Mesothelial cell of epicardium (in vitro differentiated cells): Measurements from ENCODE around the gene PPP2R5B. TPM values are rescaled to one million over a fixed set of nuclear protein-coding genes. Genes with fewer than 3 reads are reported as not detected.

Experiments used
- DNase-seq, 2 experiments: peaks; one replicate each; pipeline ENCODE4 v3.0.0; 2021; ENCODE audit warnings: low spot score in 2 of 2; ENCODE audit not compliant: unreplicated experiment in 2 of 2
- H3K27ac Mint-ChIP-seq: 2 replicates; pipeline ENCODE4 v1.8.0; 2021; ENCODE audit warnings: mixed read lengths
- H3K27me3 Mint-ChIP-seq: 2 replicates; pipeline ENCODE4 v1.8.0; 2021; ENCODE audit warnings: low read depth, mixed read lengths
- H3K36me3 Mint-ChIP-seq: 2 replicates; pipeline ENCODE4 v1.8.0; 2021; ENCODE audit warnings: mixed read lengths
- H3K4me1 Mint-ChIP-seq: 2 replicates; pipeline ENCODE4 v1.8.0; 2021; ENCODE audit warnings: mixed read lengths
- H3K4me3 Mint-ChIP-seq: 2 replicates; pipeline ENCODE4 v1.8.0; 2021; ENCODE audit warnings: mild to moderate bottlenecking, moderate library complexity, mixed read lengths
- H3K9me3 Mint-ChIP-seq: 2 replicates; pipeline ENCODE4 v1.8.0; 2021; ENCODE audit warnings: mixed read lengths
- CTCF ChIP-seq: fragments of 200-600 bp; sonication (generic); IDR thresholded peaks from one replicate; pipeline ENCODE4 v1.5.0; 2021; ENCODE audit warnings: antibody characterized with exemption; ENCODE audit not compliant: unreplicated experiment
- total RNA-seq: library from RNA; stranded (reverse); gene quantifications from 3 replicates; pipeline ENCODE4 v1.2.1, GENCODE V29; 2021

PPP2R5B gene
- total RNA-seq, 1 donor from 2014 or later, result 13.5 TPM

GRCh38 chr11:64933213-64933934 lies 8.9 kb downstream of the PPP2R5B start:
- Mint-ChIP-seq H3K9me3 (no peaks in the 10 kb centered on the region), H3K4me1 (peaks cover 7% of the 10 kb centered on the region), H3K36me3 (peaks cover 15% of the 10 kb centered on the region), H3K27me3 (peaks cover 6% of the 10 kb centered on the region), H3K27ac (no peak overlapping the region), H3K4me3 (no peak overlapping the region)
- no peak for DNase-seq
- TF ChIP-seq CTCF, result no peak

- no peak for DNase-seq
- Mint-ChIP-seq H3K27ac (no peak overlapping the region), H3K4me1 (peaks cover 7% of the 10 kb centered on the region), H3K27me3 (peaks cover 8% of the 10 kb centered on the region), H3K9me3 (no peaks in the 10 kb centered on the region), H3K36me3 (peaks cover 15% of the 10 kb centered on the region), H3K4me3 (no peak overlapping the region)
- no peak for TF ChIP-seq CTCF
These were observed 9.6 kb downstream of the PPP2R5B start for GRCh38 chr11:64933935-64934681.

DNA sequence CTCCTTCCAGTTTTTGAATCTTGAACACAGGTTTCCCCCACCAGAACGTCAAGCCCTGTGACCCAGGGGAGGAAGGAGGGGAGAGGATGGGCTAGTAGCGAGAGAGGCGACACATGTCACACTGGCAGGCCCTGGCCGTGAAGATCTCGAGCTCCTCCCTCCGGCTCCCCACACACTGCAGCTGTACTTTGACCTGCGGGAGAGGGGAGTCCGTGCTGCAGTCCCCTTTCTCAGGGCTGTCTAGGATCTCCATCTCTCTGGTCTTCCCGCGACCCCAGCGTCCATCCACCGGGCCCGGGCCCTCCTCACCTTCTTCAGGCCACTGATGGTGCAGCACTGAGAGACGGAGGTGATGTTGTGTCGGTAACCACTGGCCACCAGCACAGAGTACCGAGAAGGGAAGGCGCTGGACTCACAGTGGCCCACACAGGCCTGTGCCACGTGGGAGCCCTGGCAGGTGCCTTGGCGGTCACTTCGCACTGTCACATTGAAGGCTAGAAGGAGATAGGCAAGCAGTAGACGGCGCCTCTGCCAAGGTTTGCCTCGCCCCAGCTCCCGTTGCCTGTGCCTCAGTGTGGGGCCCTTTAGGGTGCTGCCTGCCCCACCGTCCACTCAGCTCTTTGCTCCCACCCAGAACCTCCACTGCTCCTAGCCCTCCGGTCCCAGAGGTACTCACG lies 10.3 kb downstream of the PPP2R5B start:
- Mint-ChIP-seq H3K4me1 (peaks cover 7% of the 10 kb centered on the region), H3K36me3 (peaks cover 13% of the 10 kb centered on the region)
- no peak for TF ChIP-seq CTCF

GRCh38 chr11:64935359-64936081 lies 11.0 kb downstream of the PPP2R5B start, which contains the start of gene GPHA2:
TSS of gene GPHA2 (minus strand) at chr11:64935893. CDS start at chr11:64935460, 433 bp downstream.
- Mint-ChIP-seq H3K9me3 (no peaks in the 10 kb centered on the region), H3K27ac (peak within 1 kb of the TSS; percentile 25), H3K36me3 (peaks cover 7% of the 10 kb centered on the region), H3K27me3 (peaks cover 8% of the 10 kb centered on the region), H3K4me1 (peaks cover 7% of the 10 kb centered on the region), H3K4me3 (peak within 1 kb of the TSS; percentile 4)
- no peak for DNase-seq
- no peak for TF ChIP-seq CTCF

More for the DNA sequence above, 10.3 kb downstream of the PPP2R5B start:
- peaks cover 8% of the 10 kb centered on the region for H3K27me3 Mint-ChIP-seq
- H3K27ac Mint-ChIP-seq, result no peak overlapping the region
- DNase-seq, result no peak
- no peaks in the 10 kb centered on the region for H3K9me3 Mint-ChIP-seq
- H3K4me3 Mint-ChIP-seq, result no peak overlapping the region

GRCh38 chr11:64936539-64936938 lies 12.1 kb downstream of the PPP2R5B start:
- peaks cover 7% of the 10 kb centered on the region for H3K4me1 Mint-ChIP-seq
- no peak for DNase-seq
- H3K9me3 Mint-ChIP-seq, result no peaks in the 10 kb centered on the region
- TF ChIP-seq CTCF, result no peak
- H3K27ac Mint-ChIP-seq, result no peak overlapping the region
- peaks cover 10% of the 10 kb centered on the region for H3K27me3 Mint-ChIP-seq
- no peak overlapping the region for H3K4me3 Mint-ChIP-seq
- H3K36me3 Mint-ChIP-seq, result no peaks in the 10 kb centered on the region
